Measurements from ENCODE around the gene NCAM1.

GRCh38 chr11:112946866-112947265 is 14.4 kb upstream of the NCAM1 start:
- TF ChIP-seq CTCF (IDR thresholded peaks at IDR 0.05) (no peak), POLR2A (IDR thresholded peaks at IDR 0.05) (no peak)
